ENCODE results near the gene OBP2A.
A peak's percentile ranks its signal among the peaks of the same experiment; 100 is the strongest.
"Not testable (repeated sequence)": the region's sequence is repeated elsewhere in the genome, so short reads cannot be mapped to it uniquely, and the experiment has no call there.

Gene OBP2A, protein sequence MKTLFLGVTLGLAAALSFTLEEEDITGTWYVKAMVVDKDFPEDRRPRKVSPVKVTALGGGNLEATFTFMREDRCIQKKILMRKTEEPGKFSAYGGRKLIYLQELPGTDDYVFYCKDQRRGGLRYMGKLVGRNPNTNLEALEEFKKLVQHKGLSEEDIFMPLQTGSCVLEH
- long read RNA-seq, donor 1 = 0 reads
- long read RNA-seq, donor 2 = 0 reads
- long read RNA-seq, donor 3 = 0 reads
- long read RNA-seq, donor 4 = 0 reads
- long read RNA-seq, donor 5 = 0 reads
- long read RNA-seq, donor 6 = 0 reads
- long read RNA-seq, donor 7 = 0 reads
- long read RNA-seq, donor 8 = 0 reads

DNA sequence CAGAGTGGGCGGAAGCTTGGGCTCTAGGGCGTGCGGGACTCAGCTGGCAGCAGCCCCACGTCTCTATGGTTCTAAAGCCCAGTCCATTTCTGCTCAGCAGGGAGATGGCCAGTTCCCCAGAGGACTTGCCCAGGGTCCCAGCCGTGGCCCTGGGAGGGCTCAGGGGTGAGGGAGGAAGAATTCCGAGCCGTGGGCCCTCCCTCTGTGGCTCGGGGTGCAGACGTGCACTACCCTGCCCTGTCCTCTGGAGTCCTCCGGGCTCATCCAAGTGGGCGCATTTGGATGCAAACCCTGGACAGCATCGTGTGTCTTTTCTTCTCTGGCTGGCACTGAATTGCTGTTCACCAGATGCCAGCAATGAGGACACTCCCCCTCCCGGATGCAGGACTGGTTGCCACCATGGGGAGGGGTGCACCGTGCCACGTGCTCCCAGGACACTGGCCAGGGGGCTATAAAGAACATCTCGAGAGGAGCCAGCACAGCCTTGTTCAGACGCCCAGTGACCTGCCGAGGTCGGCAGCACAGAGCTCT lies at the start of gene OBP2A:
TSS of gene OBP2A (plus strand) at position 481 of the 531 bp plus-strand sequence. CDS start 55 bp downstream, outside the sequence.
- DNase-seq = not testable (repeated sequence)

DNA sequence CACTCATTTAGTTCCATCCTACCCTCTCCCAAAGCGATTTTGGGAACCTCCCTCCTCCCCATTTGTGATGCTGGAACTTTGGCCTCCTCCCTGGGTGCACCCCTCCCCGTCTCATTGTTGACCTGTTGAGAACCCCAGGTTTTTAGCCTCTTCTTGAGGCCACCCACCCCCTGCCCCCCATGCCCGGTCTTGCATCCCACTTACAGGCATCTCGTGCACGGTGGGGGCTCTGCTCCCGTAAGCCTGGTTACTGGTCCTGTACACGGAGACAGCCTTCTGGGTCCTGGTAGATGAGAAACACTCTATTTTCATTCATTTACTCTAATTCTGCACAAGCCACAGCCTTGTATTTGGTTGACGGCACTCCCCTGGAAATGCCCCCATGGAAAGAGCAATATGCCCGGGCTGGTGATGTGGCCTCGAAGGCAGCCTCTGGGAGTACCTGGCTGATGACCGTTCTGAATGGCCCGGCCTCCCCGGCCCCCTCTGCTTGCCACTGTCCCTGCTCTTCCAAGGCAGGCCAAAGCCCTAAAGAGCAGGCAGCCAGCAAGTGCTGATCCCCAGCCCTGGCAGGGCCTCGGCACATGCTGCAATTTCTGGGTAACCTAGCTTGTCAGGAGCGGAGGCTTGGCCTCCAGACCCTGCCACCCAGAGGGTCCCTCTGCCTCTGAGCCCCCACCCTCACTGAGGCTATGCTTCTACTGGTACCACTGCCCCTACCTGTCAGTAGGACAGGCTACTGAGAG lies 47.4 kb upstream of the OBP2A start:
- no peak for DNase-seq

DNA sequence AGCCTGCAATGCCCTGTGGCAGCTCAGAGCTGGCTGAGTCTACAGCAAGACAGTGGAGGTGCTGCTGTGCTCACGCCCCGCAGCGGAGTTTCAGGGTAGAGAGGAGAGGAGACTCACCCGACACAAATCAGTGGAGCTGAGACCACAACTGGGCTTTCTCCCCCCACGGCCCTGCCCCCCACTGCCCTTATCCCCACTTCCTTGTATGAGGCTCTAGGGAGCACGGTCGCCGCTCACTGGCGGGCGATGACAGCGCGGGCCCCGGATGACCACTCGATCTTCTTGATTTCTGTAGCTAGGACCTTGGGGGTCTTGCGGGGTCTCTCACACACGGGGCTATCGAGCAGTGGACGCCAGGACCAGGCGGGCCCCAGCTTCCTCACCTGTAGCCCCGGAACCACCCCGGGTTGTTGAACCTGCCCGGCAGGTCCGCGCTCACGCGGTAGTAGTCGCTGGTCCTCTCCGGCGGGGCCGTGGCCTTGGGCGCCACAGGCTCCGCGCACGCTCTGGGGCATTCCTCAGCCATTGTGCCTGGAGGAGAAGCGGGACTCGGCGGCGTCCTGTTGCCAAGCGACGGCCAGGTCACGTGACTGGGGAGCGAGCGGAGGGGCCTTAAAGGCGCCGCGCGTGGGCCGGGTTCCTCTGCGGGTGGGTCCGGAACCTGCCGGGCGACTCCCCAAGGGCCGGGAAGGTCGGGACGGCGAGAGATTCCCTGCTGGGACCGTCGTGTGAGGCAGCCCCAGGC lies 46.4 kb upstream of the OBP2A start:
- peak; percentile 92 for DNase-seq

DNA sequence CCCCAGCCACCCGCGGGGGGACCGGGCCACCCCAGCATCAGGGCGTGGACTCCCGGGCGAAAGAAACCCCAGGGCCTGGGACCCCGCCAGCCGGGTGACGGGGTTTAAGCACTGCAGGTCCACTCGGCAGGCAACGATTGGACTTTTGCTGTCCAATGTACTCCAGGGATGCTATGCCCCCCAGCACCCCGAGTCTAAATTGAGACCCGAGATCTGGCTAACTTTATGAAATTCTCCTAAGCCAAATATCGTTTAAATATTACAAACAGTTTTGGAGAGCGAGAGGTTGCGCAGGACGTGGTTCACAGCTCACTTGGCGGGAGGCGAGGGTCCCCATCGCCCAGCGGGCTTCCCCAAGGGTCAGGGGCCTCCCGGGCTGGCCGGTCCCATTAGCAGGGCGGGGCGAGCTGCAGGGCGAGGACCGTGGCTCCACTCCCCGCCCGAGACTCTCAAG lies 45.8 kb upstream of the OBP2A start:
- peak; percentile 89 for DNase-seq

DNA sequence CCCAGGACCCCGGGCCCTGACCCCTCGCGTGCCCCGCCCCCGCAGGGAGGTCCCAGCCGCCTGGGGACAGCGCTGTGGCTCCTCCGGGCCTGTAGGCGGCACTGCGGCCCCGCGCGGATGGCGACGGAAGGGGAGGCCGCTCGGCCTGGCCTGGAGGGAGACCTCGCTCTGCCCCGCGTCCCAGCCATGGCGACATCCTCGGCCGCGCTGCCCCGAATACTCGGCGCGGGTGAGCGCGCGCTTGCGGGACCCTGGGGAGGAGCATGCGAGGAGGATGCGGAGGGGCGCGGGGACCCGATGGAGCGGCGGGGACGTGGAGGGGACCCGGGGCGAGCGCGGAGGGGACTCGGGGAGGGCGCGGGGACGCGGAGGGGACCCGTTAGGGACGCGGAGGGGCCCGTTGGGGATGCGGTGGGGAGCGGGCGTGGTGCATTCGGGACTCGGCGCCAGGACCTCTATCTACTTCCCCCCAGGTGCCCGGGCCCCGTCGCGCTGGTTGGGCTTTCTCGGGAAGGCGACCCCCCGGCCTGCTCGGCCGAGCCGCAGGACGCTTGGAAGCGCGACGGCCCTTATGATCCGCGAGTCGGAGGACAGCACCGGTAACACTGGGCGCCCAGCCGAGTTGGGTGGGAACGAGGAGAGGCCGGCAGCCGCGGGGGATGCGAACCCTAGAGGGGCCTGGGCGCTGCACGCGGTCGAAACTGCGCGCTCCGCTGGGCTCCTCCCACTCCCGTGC lies 45.2 kb upstream of the OBP2A start, which contains the start of gene MRPS2:
TSS of gene MRPS2 (plus strand) at position 158 of the 736 bp plus-strand sequence. CDS start at position 187, 29 bp downstream.
- DNase-seq = peak; percentile 88

DNA sequence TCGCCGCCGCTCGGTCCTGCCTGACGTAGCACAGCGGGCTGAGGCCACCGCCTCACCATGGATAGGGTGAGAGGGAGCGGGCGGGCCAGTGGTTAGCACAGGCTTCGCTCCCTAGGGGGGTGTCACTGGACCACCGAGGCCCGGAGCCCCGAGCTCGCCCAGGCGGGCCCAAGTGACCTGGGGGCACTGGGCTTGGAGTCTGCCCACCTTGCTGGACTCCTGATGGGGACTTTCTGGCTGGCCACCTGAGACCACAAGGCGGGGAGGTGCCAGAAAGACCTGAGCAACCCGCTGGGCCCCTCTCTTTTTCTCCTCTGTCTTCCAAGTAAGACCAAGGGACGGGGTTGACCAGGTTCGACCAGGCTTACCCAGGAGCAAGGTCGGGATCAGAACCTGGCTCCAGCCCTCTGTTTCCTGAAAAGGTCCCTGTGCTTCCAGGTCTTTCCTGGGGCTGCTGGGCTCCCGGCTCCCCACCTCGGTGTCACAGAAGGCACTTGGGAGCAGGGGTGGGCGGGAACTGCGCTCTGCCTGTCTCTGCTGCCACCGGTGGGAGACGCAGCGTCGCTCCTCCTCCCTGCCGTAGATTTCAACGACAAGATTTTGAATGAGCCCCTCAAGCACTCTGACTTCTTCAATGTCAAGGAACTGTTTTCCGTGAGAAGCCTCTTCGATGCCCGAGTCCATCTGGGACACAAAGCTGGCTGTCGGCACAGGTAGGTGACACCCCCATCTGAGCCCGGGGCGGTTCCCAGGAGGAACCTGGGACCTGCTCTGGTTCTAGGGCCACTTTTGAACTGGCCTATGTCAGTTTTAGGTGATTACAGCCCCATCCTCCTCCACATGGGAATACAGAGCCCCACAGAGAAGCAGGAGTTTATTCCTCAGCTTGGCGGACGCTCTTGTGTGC lies 44.4 kb upstream of the OBP2A start:
- no peak for DNase-seq

DNA sequence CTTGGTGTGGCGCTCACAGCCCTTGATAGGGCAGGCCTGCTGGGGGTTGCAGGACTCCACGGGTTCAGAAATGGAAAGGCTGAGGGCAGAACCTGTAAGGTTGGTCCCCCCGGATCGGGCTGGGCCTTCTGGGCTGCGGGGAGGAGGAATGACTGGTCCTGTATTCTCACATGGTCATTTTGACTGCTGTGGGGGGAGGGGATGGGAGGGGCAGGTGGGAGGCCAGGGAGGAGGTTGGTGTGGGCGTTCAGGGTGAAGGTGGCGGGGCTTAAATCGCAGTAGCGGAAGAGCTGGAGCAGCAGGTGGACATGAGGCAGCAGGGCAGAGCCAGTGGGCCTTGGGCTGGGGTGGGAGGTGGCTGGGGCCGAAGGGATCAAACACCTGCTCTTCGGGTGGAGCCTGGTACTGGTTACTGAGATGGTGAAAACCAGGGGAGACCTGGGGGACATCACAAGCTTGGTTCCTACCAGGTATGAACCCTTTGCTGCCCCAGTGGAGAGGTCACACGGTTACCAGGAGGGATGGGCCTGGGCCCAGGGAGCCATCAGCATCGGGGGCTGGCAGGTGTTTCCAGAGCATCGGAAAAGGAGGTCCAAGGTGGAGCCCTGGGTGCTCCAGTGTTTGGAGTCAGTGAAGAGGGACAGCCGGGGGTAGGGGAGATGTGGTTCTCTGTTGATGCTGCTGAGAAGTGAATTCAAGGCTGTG lies 43.6 kb upstream of the OBP2A start:
- DNase-seq = no peak

DNA sequence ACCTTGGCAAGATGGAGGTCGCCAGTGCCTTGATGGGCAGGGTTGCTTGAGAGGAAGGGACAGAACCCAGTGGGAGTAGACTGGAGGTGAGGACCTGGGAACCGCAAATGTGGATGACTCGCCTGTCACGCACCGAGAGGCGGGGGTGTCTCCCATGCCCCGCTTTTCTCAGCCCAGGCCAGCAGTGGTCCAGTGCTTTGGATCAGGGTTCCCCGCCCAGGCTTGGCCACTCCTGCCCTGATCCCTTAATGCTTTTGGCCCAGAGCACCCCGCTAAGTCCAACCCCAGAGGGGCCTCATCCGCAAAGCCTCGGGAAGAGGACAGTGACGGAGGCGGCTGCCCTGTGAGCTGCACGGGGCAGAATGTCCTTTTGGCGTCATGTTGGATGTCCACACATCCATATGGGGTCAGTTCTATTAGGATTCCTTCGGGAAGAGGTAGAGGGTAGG lies 43.0 kb upstream of the OBP2A start:
- no peak for DNase-seq

DNA sequence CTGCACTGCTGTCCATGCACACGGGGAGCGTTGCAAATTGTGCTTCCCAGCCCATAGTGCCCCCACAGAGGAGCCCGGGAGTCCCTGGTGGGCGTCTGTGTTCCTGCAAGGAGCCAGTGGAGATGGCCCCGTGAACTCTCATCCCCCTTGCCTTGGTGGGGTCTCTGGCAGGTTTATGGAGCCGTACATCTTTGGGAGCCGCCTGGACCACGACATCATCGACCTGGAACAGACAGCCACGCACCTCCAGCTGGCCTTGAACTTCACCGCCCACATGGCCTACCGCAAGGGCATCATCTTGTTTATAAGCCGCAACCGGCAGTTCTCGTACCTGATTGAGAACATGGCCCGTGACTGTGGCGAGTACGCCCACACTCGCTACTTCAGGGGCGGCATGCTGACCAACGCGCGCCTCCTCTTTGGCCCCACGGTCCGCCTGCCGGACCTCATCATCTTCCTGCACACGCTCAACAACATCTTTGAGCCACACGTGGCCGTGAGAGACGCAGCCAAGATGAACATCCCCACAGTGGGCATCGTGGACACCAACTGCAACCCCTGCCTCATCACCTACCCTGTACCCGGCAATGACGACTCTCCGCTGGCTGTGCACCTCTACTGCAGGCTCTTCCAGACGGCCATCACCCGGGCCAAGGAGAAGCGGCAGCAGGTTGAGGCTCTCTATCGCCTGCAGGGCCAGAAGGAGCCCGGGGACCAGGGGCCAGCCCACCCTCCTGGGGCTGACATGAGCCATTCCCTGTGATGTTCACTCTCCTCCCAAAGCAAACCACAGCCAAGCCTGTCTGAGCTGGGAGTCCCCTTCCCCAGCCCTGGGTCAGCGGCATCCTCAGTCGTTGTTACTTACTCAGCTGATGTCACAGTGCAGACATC lies 42.3 kb upstream of the OBP2A start:
- DNase-seq = no peak

DNA sequence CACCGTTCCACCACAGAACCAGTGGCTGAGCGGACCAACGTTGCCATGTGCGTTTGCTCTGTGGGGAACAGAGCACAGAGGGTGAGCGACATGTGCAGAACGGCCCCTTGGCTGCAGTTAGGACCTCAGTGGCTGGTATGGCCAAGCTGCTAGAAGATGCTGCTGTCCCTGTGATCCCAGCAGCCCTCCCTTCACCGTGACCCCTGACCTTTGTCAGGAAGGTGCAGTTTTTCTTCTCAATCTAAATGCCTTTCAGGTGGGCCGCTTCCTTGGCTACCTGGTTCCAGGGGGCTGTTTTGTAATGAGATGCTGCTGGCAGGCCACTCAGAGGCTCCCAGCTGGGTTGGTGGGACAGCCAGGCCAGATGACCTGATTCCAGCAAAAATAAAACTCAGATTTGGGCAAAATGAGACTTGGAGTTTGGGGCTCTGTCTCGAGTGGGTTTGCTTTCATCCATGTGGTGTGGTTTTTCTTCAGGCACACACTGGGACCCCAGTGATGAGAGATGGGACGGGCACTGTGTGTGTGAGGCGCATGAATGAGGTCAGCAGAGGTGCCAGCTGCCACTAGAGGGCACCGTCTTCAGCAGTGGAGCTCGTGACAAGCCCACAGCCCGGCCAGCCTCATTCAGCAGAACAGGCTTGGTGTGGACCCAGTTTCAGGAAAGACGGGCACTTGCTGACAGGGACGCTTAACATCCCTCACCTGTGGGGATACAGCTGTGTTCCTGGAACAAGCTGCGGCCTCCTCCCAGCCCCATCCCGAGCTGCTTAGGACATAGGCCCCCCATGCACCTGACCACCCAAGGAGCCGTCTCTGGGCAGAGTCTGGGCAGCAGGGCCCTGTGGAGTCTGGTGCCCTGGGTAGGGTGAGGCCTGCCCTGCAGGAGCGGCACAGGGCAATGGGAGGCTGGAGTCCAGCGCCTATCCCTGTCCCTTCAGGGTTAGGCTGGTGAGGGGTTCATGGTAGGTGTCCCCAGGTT lies 41.4 kb upstream of the OBP2A start:
- DNase-seq = peak; percentile 53

DNA sequence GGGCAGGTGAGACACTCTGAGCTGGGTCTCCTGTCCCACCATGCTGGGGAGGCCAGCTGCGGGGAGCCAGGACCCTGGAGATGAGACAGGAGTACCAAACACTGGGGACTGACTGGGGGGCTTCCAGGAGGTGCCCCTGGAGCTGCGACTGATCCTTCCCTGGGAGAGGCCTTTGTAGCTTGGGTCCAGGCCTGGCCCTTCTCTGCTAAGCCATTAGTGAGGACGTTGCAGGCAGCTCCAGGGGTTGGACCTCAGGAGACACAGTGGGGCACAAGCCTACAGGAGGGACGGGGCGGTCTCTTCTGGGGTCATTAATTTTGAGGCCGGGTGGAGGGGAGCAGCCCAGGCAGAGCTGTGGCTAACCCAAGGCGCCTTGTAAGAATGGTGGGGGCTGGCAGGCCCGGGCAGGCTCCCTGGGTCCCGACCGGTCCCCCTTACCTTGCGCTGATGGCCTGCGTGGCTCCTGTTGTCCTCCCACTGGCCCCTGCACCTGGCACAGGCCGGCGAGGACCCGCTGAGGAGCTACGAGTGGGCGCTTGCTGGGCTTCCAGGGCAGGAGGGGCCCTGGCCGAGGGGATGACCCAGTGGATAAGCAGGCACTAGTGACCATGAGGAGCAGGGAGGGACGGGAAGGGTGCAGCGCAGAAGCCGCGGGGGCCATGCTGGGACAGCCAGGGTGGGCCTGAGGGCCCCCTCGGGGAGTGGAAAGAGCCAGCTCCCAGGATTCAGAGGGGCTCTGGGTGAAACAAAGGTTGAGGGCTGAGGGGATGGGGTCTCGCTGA lies 40.3 kb upstream of the OBP2A start:
- no peak for DNase-seq

DNA sequence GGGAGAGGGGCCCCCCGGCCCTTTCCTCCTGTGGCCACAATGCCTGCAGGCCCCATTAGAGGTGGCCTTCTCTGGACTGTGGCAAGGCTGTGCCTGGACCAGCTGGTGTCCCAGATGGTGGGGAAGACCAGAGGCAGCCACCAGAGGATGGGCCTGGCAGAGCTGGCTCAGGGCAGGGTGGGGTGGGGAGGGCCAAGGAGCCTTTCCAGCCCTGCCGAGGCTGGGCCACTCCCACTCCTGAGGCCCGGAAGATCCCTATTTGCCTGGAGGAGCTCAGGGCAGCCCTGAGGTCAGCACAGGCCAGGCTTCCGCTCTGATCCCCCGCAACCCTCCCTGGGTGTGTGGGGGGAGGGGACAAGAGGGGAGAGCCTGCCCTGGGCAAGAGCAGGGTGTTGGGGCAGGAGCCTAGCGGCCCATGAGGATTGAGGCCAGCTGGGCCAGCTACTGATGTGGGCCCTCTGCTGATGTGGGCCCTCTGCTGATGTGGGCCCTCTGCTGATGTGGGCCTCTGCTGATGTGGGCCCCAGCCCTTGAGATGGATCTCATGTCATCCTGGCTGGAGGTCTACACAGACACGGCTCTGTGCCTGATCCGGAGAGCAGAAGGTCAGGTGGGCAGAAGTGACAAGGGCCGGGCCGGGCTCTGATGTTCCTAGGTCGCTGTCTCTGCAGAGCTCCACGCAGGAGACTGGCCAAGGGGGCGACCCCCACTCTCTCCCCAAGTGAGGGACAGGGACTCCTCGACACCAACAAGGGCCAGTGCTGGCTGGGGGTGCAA lies 39.4 kb upstream of the OBP2A start:
- DNase-seq = peak; percentile 25

DNA sequence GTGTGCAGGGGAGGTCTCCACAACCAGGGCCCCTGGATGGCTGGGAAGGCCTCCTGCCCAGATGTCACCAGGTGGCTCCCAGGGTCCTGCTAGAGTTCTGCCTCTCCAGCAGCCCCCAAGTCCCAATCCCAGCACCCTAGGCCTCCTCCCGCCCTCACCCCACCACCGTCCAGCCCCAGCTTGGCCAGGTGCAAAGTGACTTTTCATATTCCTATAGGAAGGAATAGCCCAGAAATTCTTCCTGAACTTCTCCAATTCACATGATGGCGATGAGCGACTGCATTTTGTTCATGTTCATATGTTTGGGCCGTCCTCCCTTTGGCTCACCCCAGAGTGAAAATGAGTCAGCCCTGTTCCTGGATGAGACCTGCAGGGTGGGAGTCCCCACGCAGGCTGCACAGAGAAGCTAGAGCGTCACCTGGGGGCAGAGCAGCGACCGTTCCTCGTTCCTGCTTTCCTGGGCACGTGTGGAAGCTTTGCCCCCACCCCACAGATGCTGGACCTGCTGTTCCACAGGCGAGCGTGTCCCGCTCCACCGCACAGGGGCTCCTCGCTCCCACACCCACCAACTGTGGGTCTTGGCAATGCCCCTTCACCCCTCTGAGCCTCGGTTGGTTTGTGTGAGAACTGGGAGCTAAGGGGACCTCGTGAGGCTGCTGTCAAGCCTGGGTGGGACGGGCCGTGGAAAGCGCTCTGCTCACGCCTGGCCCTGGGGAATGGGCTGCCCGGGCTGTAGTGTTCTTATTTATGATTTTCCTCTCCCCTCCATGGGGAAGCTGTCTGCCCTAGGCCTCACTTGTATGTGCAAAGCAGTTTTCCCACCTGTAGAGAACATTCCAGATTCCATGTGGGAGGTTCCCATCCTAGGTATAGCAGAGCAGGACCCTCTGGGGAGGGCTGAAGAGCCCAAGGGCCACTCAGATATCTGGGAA lies 38.6 kb upstream of the OBP2A start:
- DNase-seq = no peak

DNA sequence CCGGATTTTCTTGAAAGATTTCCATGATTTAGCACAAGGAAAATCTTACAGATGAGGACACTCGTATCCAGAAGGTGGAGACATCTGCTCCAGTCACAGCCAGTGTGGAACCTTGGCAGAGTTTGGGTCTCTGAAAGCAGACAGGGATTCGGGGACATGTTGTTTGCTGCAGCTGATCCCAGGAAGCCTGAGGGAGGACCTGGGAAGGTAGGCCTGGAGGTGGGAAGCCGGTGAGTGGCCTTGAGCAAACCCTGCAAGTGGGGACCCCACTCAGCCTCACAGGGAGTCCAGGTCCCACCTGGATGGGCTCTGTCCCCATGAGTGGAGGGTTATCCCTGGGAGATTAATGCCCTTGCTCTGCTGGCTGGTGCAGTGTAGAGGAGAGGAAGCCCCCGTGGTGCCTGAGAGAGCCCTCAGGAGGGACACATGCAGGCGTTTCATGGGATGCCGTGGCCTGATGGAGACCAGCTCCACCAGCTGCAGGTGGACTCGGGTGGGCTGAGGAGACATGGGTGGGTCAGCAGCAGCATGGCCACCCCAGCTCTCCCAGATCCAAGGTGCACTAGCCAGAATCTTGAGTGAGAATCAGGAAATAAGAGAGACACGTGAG lies 37.6 kb upstream of the OBP2A start:
- DNase-seq = no peak

Data from right kidney (tissue), 9 donors.